Measurements from ENCODE around the gene PRLR. TPM values are rescaled to one million over a fixed set of nuclear protein-coding genes. Genes with fewer than 3 reads are reported as not detected.

The PRLR gene
- total RNA-seq, 2 donors from 2014 or later, result 4.1 to 6.5 TPM

DNA sequence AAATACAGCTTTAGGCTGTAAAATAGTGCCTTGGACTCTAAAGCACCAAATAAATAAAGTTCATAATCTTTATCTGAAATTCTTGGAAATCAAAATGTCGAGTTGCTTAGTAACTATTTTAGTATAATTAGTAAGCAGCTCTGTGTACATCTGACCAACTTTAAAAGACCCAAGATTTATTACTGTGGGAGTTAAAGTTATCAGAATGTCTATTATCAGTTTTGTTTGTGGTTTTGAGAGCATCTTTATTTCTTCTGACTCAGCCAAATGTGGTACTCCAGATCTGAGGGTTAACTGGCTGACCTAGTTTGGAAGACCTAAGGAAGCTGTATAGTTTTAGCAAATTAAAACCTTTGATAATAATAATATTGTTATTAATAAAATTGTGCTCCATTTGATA is 81.2 kb downstream of the PRLR start:
- Mint-ChIP-seq H3K27me3 (ENCODE audit: insufficient read depth) (no peaks in the 10 kb centered on the region), H3K27ac (no peak overlapping the region), H3K9me3 (no peaks in the 10 kb centered on the region), H3K4me3 (no peak overlapping the region), H3K4me1 (peaks cover 26% of the 10 kb centered on the region), H3K36me3 (ENCODE audit: low read depth) (no peaks in the 10 kb centered on the region)
- Histone ChIP-seq H3K27me3 (ENCODE audit: control insufficient read depth, insufficient read depth, low read length, poor library complexity, severe bottlenecking) (no peaks in the 10 kb centered on the region), H3K36me3 (ENCODE audit: control insufficient read depth, insufficient read depth, low read length) (no peaks in the 10 kb centered on the region), H3K27ac (ENCODE audit: low read depth, low read length) (no peak overlapping the region), H3K4me3 (ENCODE audit: low read length) (no peak overlapping the region), H3K9me3 (ENCODE audit: control insufficient read depth, low read length) (no peaks in the 10 kb centered on the region), H3K9ac (ENCODE audit: extremely low read depth, low read length, poor library complexity, severe bottlenecking) (no peak overlapping the region), H3K4me1 (ENCODE audit: control insufficient read depth, insufficient read depth, low read length) (peaks cover 4% of the 10 kb centered on the region)
- DNase-seq, result no peak
- TF ChIP-seq, protein P1, sequence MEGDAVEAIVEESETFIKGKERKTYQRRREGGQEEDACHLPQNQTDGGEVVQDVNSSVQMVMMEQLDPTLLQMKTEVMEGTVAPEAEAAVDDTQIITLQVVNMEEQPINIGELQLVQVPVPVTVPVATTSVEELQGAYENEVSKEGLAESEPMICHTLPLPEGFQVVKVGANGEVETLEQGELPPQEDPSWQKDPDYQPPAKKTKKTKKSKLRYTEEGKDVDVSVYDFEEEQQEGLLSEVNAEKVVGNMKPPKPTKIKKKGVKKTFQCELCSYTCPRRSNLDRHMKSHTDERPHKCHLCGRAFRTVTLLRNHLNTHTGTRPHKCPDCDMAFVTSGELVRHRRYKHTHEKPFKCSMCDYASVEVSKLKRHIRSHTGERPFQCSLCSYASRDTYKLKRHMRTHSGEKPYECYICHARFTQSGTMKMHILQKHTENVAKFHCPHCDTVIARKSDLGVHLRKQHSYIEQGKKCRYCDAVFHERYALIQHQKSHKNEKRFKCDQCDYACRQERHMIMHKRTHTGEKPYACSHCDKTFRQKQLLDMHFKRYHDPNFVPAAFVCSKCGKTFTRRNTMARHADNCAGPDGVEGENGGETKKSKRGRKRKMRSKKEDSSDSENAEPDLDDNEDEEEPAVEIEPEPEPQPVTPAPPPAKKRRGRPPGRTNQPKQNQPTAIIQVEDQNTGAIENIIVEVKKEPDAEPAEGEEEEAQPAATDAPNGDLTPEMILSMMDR (conservative IDR thresholded peaks at IDR 0.05), result no peak
- WGBS, 2 experiments (ENCODE audit: insufficient coverage in 1 of 2, insufficient read length in 1 of 2), result 86% methylated on average over 1 of the region's 1 CpG; no CpG with 5 or more reads in 1 of the 2 experiments

DNA sequence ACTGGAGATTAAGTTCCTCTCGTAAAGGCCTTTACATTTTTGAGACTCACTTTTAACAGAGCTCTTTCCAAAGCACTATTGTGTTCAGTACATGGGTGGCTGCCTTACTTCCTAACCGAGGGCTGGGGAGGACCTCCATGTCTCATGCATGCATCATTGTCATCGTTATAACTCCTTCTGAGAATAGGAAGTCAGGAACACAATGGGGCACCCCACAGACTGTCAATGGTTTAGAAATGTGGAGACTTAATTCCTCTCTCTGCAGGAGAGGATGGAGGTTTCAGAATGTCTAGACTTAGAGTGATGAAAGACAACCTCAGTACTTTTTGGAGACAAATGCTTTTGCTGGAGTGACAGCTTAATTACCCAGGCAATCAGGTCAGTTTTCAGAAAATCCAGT is 83.9 kb downstream of the PRLR start:
- no peaks in the 10 kb centered on the region for H3K27me3 ChIP-seq (ENCODE audit: control insufficient read depth, insufficient read depth, low read length, poor library complexity, severe bottlenecking)
- no peaks in the 10 kb centered on the region for H3K9me3 ChIP-seq (ENCODE audit: control insufficient read depth, low read length)
- Mint-ChIP-seq H3K36me3 (ENCODE audit: low read depth) (no peaks in the 10 kb centered on the region), H3K4me3 (no peak overlapping the region), H3K4me1 (peaks cover 33% of the 10 kb centered on the region), H3K9me3 (no peaks in the 10 kb centered on the region), H3K27ac (no peak overlapping the region), H3K27me3 (ENCODE audit: insufficient read depth) (peaks cover 2% of the 10 kb centered on the region)
- no peak overlapping the region for H3K4me3 ChIP-seq (ENCODE audit: low read length)
- H3K36me3 ChIP-seq (ENCODE audit: control insufficient read depth, insufficient read depth, low read length), result no peaks in the 10 kb centered on the region
- DNase-seq, result no peak
- TF ChIP-seq, protein P1 (conservative IDR thresholded peaks at IDR 0.05), result no peak
- 37 to 72% methylated on average over 3 of the region's 3 CpGs for WGBS, 2 experiments (ENCODE audit: insufficient coverage in 1 of 2, insufficient read length in 1 of 2)
- H3K9ac ChIP-seq (ENCODE audit: extremely low read depth, low read length, poor library complexity, severe bottlenecking), result no peak overlapping the region
- H3K27ac ChIP-seq (ENCODE audit: low read depth, low read length), result peak overlapping the region; percentile 95
- peaks cover 4% of the 10 kb centered on the region for H3K4me1 ChIP-seq (ENCODE audit: control insufficient read depth, insufficient read depth, low read length)

DNA sequence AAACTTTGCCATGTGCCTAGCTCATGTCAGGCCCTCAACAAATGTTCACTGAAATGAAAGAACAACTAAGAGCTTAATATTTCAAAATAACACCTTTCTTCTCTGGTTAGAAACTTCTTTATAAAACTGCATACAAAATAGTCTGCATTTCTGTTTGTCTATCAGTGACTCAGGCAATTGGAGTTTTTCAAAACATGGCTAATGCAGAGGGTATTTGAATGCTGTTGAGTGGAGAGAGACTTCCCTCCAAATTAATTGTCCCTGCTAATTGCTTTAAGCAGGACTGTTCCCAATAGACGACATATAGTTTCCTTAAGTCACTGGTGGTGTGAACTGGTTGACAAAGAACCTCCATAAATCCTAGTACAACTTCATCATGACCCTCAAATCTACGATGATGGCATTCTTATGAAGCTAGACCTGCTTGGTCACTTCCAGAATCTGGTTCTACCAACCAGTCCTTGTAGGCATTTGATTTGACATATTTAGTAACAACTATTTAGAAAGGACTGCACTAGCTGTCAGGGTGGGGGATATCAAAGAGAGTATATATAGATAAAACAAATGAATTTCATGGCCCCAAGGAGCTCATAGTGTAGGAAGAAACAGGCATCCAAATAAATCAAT is 84.5 kb downstream of the PRLR start:
- no peaks in the 10 kb centered on the region for H3K27me3 ChIP-seq (ENCODE audit: control insufficient read depth, insufficient read depth, low read length, poor library complexity, severe bottlenecking)
- H3K36me3 ChIP-seq (ENCODE audit: control insufficient read depth, insufficient read depth, low read length), result no peaks in the 10 kb centered on the region
- H3K9me3 ChIP-seq (ENCODE audit: control insufficient read depth, low read length), result no peaks in the 10 kb centered on the region
- Mint-ChIP-seq H3K4me3 (no peak overlapping the region), H3K27ac (no peak overlapping the region), H3K36me3 (ENCODE audit: low read depth) (no peaks in the 10 kb centered on the region), H3K9me3 (no peaks in the 10 kb centered on the region), H3K4me1 (peaks cover 33% of the 10 kb centered on the region), H3K27me3 (ENCODE audit: insufficient read depth) (peaks cover 2% of the 10 kb centered on the region)
- H3K4me3 ChIP-seq (ENCODE audit: low read length), result no peak overlapping the region
- WGBS, 2 experiments (ENCODE audit: insufficient coverage in 1 of 2, insufficient read length in 1 of 2), result 85% methylated on average over 2 of the region's 2 CpGs; no CpG with 5 or more reads in 1 of the 2 experiments
- H3K27ac ChIP-seq (ENCODE audit: low read depth, low read length), result peak overlapping the region; percentile 95
- H3K4me1 ChIP-seq (ENCODE audit: control insufficient read depth, insufficient read depth, low read length), result peaks cover 4% of the 10 kb centered on the region
- no peak for DNase-seq
- no peak overlapping the region for H3K9ac ChIP-seq (ENCODE audit: extremely low read depth, low read length, poor library complexity, severe bottlenecking)
- TF ChIP-seq, protein P1 (conservative IDR thresholded peaks at IDR 0.05), result no peak

All from endodermal cell (in vitro differentiated cells).